HUES64 (cell line): ENCODE data around the gene OSBPL10.
"Not testable (repeated sequence)": the region's sequence is repeated elsewhere in the genome, so short reads cannot be mapped to it uniquely, and the experiment has no call there.

Experiments
- H3K27ac ChIP-seq: 2 replicates; pipeline ENCODE4 v1.7.0; 2013; ENCODE audit warnings: low read depth, low read length, inconsistent platforms
- H3K27me3 ChIP-seq: 2 replicates; pipeline ENCODE4 v1.6.1; 2013; ENCODE audit warnings: mild to moderate bottlenecking, low read length; ENCODE audit not compliant: insufficient read depth
- H3K36me3 ChIP-seq: 2 replicates; pipeline ENCODE4 v1.6.1; 2013; ENCODE audit warnings: mild to moderate bottlenecking, low read length; ENCODE audit not compliant: insufficient read depth
- H3K4me1 ChIP-seq: 2 replicates; pipeline ENCODE4 v1.6.1; 2013; ENCODE audit warnings: mild to moderate bottlenecking, low read length, moderate library complexity; ENCODE audit not compliant: insufficient read depth
- H3K4me3 ChIP-seq: 2 replicates; pipeline ENCODE4 v1.5.1; 2013; ENCODE audit warnings: mild to moderate bottlenecking, low read length, moderate library complexity
- H3K9ac ChIP-seq: 2 replicates; pipeline ENCODE4 v1.6.1; 2013; ENCODE audit warnings: mild to moderate bottlenecking, low read depth, low read length
- H3K9me3 ChIP-seq: 2 replicates; pipeline ENCODE4 v1.6.1; 2013; ENCODE audit warnings: low read depth, low read length; ENCODE audit not compliant: insufficient read depth
- WGBS: fragments of 150-250, 120-280 bp; methylation state at CpG from one replicate; pipeline ENCODE4 v1.1.7; 2013; ENCODE audit warnings: missing lambda C conversion rate; 5-methylcytosine and 5-hydroxymethylcytosine counted together

OSBPL10 gene

DNA sequence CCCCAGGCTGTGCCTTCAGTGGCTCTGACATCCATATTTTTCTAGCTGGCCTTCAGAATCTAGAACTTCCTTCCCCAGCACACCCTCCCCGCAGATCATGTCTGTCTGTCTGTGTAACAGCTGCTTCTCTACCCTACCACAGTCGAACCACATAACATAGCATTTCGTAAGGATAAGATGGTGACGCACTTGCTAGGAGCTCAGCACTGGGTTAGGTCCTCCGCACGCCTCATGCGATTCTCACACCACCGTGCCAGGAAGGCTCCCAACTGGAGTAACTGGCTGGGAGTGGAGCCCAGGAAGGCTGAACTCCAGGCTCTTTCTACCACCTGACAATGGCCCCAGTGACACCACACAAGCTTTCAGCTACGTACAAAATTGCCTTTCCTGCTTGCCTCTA is 279.8 kb downstream of the OSBPL10 start:
- Histone ChIP-seq H3K4me1 (peaks cover 3% of the 10 kb centered on the region), H3K4me3 (no peak overlapping the region), H3K27me3 (no peaks in the 10 kb centered on the region), H3K9me3 (no peaks in the 10 kb centered on the region), H3K27ac (no peak overlapping the region), H3K9ac (no peak overlapping the region), H3K36me3 (peaks cover 19% of the 10 kb centered on the region; the same call in 1 of the 2 replicates)
- 87% methylated on average over 9 of the region's 9 CpGs for WGBS

DNA sequence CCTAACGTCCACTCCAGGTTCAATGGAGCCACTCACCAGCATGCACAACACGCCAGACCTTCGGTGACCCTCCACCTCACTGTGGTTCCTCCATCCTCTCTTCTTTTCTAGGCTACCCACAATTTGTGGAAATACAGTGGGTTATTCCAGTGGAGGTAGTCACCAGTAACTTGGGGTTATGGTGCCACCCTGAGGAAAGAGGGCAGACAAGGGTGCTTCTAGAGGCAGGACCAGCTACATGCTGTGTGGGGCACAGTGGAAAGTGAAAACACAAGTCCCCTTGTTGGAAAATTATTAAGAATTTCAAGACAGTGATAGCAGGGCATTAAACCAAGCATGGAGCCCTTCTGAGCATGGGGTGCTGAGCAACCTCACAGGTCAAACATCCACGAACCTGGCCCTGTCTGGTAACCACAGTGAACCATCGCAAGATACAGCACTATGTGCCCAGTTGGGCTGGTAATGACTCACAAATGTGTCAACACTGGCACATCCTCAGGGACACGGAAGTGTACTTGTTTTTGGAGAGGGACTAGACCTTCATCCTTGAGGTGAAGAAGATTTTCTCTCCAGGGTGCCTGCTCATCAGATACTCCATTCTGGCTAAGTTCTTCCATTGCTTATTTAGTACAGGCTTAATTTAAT is 281.6 kb downstream of the OSBPL10 start:
- no peaks in the 10 kb centered on the region for H3K27me3 ChIP-seq
- H3K9me3 ChIP-seq, result no peaks in the 10 kb centered on the region
- H3K4me1 ChIP-seq, result peaks cover 8% of the 10 kb centered on the region
- peaks cover 19% of the 10 kb centered on the region; the same call in 1 of the 2 replicates for H3K36me3 ChIP-seq
- H3K4me3 ChIP-seq, result no peak overlapping the region
- no peak overlapping the region for H3K9ac ChIP-seq
- no peak overlapping the region for H3K27ac ChIP-seq
- 95% methylated on average over 6 of the region's 6 CpGs for WGBS

DNA sequence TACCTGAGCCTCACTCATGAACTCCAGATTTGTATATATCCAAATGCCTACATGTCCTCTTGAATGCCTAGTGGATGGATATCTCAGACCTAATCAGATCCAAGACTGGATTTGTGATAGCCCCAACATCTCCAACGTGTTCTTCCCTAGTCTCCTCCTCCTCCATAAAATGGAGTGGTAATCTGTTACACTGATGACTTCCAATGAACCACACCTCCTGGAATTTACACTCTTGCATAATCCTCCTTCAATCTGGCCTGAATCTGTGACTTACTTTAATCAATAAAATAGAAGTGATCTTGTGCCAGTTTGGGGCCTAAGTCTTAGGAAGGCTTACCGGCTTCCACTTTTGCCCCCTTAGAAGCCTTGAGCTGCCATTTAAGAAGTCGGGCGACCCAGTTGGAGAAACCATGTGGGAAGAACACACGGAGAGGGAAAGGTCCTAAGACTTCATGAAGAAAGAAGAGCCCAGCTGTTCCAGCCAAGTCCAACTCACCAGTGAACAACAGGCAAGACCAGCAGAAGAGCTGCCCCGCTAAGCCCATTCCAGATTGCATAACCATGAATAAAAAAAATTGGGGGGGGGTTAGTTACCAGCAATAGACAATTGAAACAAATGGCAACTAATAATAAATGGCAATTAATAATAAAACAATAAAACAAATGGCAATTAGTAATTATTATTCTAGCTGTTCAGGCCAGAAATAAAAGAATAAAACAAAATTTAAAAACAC is 284.1 kb downstream of the OSBPL10 start:
- H3K4me1 ChIP-seq, result peaks cover 8% of the 10 kb centered on the region; the same call in 1 of the 2 replicates
- no peak overlapping the region for H3K27ac ChIP-seq
- 94% methylated on average over 6 of the region's 6 CpGs for WGBS
- no peak overlapping the region for H3K9ac ChIP-seq
- peaks cover 13% of the 10 kb centered on the region; the same call in 1 of the 2 replicates for H3K36me3 ChIP-seq
- H3K27me3 ChIP-seq, result no peaks in the 10 kb centered on the region
- H3K9me3 ChIP-seq, result no peaks in the 10 kb centered on the region
- H3K4me3 ChIP-seq, result no peak overlapping the region

DNA sequence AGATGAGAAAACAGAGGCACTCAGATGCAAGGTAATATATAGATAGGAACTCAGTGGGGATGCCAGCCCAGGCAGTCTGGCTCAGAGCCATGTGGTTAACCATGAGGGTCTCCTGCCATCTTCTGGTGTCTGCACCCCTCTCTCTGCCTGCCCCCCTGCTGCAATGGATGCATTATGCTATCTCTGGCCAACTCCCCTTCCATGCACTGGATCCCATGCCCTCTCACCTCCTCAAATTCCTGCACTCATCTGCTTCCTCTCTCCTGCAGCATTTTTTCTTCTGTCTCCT is 285.1 kb downstream of the OSBPL10 start:
- H3K27me3 ChIP-seq, result no peaks in the 10 kb centered on the region
- no peaks in the 10 kb centered on the region for H3K9me3 ChIP-seq
- no peak overlapping the region for H3K4me3 ChIP-seq
- no peak overlapping the region for H3K27ac ChIP-seq
- H3K9ac ChIP-seq, result no peak overlapping the region
- peaks cover 9% of the 10 kb centered on the region; the same call in 1 of the 2 replicates for H3K36me3 ChIP-seq
- H3K4me1 ChIP-seq, result peaks cover 8% of the 10 kb centered on the region; the same call in 1 of the 2 replicates

DNA sequence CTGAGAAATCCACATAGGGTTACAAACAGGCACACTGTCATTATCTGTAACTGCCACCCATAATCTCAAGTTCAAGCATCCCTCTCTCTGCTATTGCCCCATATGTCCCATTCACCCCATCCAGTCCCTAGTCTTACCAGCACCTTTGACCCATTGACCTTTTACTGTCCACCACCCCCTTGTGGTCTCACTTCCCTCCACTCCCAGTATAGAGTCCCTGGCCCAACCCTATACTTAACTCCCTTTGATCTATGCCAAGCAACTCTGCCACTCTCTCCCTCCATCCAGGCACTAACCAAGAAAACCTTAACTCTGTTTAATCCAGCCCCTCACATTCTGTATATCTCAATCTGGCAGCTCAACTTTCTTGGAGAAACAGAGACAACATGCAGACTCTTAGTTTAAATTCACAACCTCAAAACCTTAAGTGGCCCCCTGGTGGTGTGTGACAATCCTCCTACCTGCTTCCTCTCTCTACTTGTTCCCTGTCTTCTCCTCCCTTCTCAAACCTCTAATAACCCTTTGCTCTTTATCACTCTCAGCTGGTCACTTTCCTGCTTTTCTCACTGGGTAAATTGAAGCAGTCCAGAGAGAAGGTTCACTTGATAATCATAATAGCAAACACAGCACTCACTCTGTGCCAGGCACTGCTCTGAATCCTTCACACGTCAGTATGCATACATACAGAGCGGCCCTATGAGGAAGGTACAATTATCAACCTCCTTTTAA is 285.6 kb downstream of the OSBPL10 start:
- Histone ChIP-seq H3K9ac (no peak overlapping the region), H3K9me3 (no peaks in the 10 kb centered on the region), H3K27me3 (no peaks in the 10 kb centered on the region), H3K4me1 (peaks cover 8% of the 10 kb centered on the region; the same call in 1 of the 2 replicates), H3K4me3 (no peak overlapping the region), H3K36me3 (peaks cover 12% of the 10 kb centered on the region; the same call in 1 of the 2 replicates), H3K27ac (no peak overlapping the region)
- WGBS, result 79% methylated on average over 2 of the region's 2 CpGs

DNA sequence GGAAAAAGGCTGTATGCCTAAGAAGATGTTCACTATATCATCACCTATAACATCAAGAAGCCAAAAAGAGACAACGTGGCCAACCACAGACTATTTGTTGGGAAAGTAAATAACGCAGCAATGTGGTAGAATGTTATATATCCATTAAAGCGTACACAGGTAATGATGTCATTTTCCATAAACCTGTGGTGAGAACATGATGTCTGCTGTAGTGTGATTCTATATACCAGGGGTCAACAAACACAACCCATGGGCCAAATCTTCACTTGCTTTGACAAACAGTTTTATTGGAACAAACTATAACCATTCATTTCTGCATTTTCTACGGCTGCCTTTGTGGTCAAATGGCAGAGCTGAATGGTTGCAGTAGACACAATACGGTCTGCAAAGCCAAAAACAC is 287.7 kb downstream of the OSBPL10 start:
- Histone ChIP-seq H3K4me1 (peaks cover 8% of the 10 kb centered on the region; the same call in 1 of the 2 replicates), H3K9ac (no peak overlapping the region), H3K9me3 (peaks cover 4% of the 10 kb centered on the region; the same call in 1 of the 2 replicates), H3K27ac (no peak overlapping the region), H3K27me3 (no peaks in the 10 kb centered on the region), H3K36me3 (peaks cover 8% of the 10 kb centered on the region; the same call in 1 of the 2 replicates), H3K4me3 (no peak overlapping the region)
- 98% methylated on average over 4 of the region's 5 CpGs for whole genome bisulfite sequencing

DNA sequence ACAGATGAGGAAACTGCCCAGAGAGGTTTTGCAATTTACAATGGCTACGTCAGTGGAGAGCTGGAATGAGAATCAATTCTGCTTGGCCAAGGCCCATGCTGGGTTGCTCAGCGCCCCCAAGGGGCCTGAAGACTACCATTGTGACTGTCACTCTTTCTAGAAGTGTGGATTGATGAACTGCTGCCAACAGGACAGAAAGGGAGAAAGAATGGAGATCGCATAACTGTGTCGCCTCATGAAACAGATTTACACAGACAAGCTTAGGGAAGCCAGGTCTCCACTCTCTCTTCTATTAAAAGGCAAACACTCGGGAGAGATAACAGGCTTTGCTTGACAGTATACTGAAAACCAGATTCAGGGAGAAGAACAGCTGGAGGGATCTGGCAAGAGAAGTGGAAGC is 288.3 kb downstream of the OSBPL10 start:
- H3K27me3 ChIP-seq, result no peaks in the 10 kb centered on the region

DNA sequence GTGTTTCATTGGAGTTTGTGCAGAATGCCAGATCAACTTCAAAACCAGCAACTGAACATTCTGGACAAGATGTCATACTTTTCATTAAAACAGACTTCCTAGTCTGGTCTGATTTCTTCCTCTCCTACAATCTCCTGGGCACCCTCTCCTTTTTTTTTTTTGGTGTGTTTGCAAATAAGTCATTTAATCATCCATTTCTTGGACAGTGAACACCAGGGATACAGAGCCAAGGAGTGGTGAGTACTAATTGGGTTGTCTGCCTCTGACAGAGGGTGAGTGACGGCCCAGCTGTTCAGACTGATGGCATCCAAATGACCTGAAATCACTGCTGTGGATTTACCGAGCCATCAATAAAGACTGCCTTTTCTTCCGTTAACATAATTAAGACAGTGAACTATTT is 290.3 kb downstream of the OSBPL10 start:
- H3K9ac ChIP-seq, result no peak overlapping the region
- 93% methylated on average over 2 of the region's 3 CpGs for WGBS
- H3K27me3 ChIP-seq, result no peaks in the 10 kb centered on the region
- peaks cover 4% of the 10 kb centered on the region; the same call in 1 of the 2 replicates for H3K9me3 ChIP-seq
- H3K36me3 ChIP-seq, result peaks cover 8% of the 10 kb centered on the region; the same call in 1 of the 2 replicates
- H3K4me3 ChIP-seq, result no peak overlapping the region
- H3K4me1 ChIP-seq, result peaks cover 8% of the 10 kb centered on the region; the same call in 1 of the 2 replicates
- H3K27ac ChIP-seq, result no peak overlapping the region

More for the DNA sequence above, 288.3 kb downstream of the OSBPL10 start:
- Histone ChIP-seq H3K27ac (no peak overlapping the region), H3K4me1 (peaks cover 8% of the 10 kb centered on the region; the same call in 1 of the 2 replicates), H3K4me3 (no peak overlapping the region), H3K9me3 (peaks cover 4% of the 10 kb centered on the region; the same call in 1 of the 2 replicates), H3K36me3 (peaks cover 8% of the 10 kb centered on the region; the same call in 1 of the 2 replicates), H3K9ac (no peak overlapping the region)
- 76% methylated on average over 5 of the region's 5 CpGs for WGBS

DNA sequence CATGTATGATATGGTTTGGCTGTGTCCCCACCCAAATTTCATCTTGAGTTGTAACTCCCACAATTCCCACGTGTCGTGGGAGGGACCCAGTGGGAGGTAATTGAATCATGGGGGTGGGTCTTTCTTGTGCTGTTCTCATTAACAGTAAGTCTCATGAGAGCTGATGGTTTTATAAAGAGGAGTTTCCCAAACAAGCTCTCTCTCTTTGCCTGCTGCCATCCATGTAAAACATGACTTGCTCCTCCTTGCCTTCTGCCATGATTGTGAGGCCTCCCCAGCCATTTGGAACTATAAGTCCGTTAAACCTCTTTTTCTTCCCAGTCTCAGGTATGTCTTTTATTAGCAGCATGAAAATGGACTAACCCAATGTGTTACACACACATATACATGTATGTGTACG is 291.5 kb downstream of the OSBPL10 start:
- not testable (repeated sequence) for H3K9me3 ChIP-seq, H3K4me1 ChIP-seq, H3K36me3 ChIP-seq, H3K4me3 ChIP-seq, H3K9ac ChIP-seq, H3K27ac ChIP-seq, H3K27me3 ChIP-seq
- WGBS, result 94% methylated on average over 4 of the region's 4 CpGs

DNA sequence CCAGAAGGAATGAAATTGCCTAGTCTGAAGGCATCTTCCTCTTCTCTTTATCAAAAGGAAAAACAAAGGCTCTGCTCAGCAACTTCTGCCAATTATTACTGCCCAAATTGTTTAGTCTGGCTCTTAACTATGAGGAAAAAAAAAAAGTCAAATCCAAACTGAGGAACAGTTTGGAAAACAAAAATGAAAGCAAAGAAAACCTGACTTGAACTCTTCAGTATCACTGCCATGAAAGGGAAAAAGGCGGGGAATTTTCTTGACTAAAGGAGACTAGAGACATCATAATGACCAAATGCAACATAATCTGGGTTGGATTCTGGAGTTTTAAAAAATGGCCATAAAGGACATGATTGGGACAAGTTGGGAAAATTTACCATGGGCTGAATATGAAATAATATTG is 292.1 kb downstream of the OSBPL10 start:
- WGBS, result 94% methylated on average over 1 of the region's 1 CpG
- Histone ChIP-seq H3K27ac (no peak overlapping the region), H3K9ac (no peak overlapping the region), H3K4me3 (no peak overlapping the region), H3K36me3 (peaks cover 12% of the 10 kb centered on the region; the same call in 1 of the 2 replicates), H3K4me1 (peaks cover 5% of the 10 kb centered on the region; the same call in 1 of the 2 replicates), H3K27me3 (no peaks in the 10 kb centered on the region), H3K9me3 (peaks cover 4% of the 10 kb centered on the region; the same call in 1 of the 2 replicates)
